HG03025 (cell line): ENCODE results near the gene PHTF2.

Experiments
- ATAC-seq: cut with Tn5 transposase; IDR thresholded peaks from one replicate; pipeline ENCODE4 v1.9.1; 2021; ENCODE audit warnings: mild to moderate bottlenecking, moderate library complexity; ENCODE audit not compliant: unreplicated experiment, low FRiP score

PHTF2 gene

DNA sequence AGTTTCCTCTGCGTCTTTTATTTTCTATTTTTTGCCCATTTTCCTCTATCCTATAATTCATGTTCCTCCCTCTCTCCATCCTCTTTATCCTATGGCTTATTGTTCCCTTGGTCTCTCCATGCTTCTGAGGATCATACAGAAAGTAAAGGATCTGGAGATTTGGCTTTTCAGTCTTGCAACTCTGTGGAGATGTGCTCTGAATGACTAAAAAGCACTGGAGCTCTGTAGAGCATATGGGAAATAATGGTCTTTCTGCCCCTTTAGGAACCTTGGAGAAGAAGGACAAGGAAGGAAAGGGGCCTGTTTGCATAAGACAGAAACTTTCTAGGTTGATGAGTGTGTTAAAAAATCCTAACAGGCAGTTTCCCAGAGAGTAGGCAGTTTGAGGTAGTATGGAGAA, 120.1 kb downstream of the PHTF2 start:
- ATAC-seq, result no peak

GRCh38 chr7:77923419-77923818, 124.8 kb downstream of the PHTF2 start:
- no peak for ATAC-seq

- no peak for ATAC-seq
Measured at GRCh38 chr7:77930496-77930895, 131.9 kb downstream of the PHTF2 start.

DNA sequence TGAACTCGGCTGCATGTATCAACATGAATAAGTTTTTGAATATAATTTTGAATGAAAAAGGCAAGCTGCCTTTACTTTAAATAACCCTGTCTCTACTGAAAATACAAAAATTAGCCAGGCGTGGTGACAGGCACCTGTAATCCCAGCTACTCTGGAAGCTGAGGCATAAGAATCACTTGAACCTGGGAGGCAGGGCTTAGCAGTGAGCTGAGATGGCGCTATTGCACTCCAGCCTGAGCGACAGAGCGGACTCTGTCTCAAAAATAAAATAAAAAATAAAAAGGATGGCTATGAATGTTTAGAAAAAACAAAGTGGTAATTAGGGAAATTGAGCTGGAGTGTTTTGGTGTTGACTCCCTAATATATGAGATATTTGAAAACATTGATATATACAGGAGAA, 133.3 kb downstream of the PHTF2 start:
- no peak for ATAC-seq

GRCh38 chr7:77933394-77933793, 134.8 kb downstream of the PHTF2 start:
- ATAC-seq, result no peak

- ATAC-seq, result no peak
Measured at GRCh38 chr7:77935652-77936348, 137.2 kb downstream of the PHTF2 start.

DNA sequence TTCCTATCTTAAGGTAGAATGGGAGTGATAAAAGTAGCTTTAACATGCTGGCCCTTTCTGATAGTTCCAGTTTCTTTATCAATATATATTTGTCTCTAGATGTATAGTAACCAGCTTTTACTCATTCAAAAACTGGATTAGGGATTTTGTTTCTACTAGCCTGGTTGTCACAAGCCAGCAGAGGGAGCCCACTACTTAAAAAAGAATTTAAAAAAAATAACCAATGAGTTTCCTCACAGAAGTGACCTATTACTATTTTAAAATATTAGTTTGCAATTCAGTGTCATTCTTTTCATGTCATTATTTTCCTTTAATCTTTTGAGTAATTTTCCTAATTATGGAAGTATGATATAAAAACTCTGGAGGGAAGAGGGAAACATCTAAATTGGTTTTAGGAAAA, 142.1 kb downstream of the PHTF2 start:
- no peak for ATAC-seq

GRCh38 chr7:77942431-77942830, 143.9 kb downstream of the PHTF2 start:
- no peak for ATAC-seq

DNA sequence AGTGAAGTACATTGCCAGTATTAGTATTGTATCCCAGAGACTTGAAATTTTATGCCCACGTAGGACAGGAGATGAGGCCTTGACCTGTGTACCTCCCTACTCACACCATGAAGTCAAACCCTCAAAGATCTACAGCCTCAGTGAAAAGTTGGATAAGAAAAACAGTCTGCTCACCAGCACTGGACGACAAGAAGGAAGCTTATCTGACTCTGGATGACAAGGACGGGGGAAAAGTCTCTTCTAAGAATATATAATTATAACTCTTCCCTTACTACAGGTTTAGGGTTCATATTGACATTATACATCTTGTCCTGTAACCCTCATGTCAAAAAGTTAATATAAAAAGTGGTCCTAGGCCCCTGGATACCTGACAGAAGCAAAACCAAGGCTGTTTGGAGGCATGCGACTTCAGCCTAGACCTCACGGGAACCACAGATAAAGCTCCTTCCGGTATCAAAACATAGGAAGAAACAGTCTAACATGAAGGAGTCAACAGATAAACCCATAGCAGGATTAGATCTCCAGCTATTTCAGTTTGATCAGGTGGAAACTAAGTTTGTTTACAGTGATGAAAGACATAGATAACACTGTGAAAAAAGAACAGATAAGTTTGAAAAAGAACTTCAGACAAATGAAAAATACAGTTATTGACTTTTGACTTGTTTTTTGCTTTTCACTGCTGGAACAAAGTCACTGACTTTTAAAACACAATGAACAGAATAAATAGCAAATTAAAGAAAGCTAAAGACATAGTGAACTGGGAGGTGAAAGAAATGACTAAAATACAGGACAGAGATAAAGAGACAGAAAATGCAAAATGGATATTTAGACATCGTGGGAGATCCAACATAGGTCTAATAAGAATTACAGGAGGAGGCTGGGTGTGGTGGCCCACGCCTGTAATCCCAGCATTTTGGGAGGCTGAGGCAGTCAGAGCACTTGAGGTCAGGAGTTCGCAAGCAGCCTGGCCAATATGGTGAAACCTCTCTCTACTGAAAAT, 145.9 kb downstream of the PHTF2 start:
- ATAC-seq, result no peak

DNA sequence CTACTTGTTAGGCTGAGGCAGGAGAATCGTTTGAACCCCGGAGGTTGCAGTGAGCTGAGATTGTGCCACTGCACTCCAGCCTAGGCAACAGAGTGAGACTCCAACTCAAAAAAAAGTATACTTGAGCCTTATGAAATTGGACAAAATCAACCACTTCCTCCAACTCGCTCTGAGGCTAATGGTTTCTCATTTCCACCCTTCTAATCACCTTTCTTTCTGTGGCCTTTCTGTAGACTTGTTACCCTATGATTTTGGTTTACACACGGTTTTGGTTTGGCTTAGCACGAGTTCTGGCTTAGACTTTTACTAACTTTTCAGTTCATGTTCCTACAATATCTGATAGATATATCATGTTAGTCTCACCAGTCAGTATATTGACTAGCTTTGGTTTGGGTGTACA, 152.0 kb downstream of the PHTF2 start:
- ATAC-seq, result no peak

GRCh38 chr7:77954773-77955555, 156.4 kb downstream of the PHTF2 start:
- ATAC-seq, result no peak

GRCh38 chr7:77958436-77958835, 159.9 kb downstream of the PHTF2 start:
- no peak for ATAC-seq

DNA sequence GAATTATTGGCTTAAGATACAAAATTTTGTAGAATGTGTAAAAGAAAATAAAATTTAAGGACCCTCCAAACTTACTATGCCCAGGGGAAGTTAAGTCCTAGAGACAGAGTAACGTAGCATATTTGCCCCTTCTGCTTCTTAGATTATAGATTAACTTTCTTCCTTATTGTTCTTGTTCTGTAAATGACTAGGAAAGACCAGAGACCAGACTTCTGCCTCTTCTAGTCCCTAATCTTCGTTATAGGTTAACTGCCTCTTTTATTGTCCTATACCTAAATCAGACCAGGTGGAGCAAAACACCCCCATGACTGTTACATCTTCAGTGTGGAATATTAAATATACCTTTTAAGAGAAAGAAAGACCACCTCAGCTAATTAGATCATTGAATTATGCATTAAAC, 160.5 kb downstream of the PHTF2 start:
- ATAC-seq, result no peak

DNA sequence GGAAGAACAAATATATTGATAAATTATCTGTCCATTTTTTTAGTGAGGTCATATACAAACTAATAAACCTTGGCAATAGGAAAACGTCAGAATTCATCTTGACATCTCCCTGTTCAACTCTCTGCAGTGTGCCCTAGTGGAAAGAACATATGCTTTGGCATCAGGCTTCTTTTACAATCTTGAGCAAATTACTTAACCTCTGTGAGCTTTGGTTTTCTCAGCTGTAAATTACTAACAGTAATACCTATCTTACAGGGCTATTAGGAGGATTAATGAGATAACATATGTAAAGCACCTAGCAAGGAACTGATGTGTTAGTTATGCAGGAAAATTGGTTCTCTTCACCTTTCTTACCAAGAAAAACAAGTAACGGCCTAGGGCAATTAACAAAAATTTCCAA, 161.8 kb downstream of the PHTF2 start:
- ATAC-seq, result no peak

GRCh38 chr7:77967429-77967828, 168.9 kb downstream of the PHTF2 start:
- no peak for ATAC-seq

- ATAC-seq, result no peak
Measured at GRCh38 chr7:77971726-77972125, 173.2 kb downstream of the PHTF2 start.

- ATAC-seq, result no peak
Measured at GRCh38 chr7:77975672-77976480, 177.3 kb downstream of the PHTF2 start.

DNA sequence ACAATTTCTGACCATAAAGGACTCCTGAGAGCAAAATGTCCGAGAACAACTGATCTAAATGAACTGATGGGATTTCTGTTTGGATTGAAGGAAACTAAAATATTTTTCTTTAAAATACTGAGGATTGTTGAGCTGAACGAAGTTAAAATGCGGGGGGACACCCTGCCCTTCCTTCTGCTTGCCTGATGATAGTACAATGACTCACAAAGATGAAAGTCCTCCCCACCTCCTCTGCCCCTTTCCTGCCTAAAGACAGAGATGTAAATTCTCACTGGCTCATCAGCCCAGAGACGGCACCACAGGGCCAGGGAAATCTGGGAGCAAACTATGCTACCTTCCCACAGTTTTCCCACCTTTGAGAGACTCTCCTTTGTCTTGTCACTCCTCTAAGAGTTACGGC, 180.6 kb downstream of the PHTF2 start:
- ATAC-seq, result no peak

GRCh38 chr7:77980087-77980713, 181.6 kb downstream of the PHTF2 start:
- no peak for ATAC-seq
